Smooth muscle cell of the brain vasculature (primary cell): ENCODE results near the gene JAM2.

Experiments
- DNase-seq: peaks from one replicate; pipeline ENCODE4 v3.0.0-alpha.2; 2012; ENCODE audit warnings: low read depth, low spot score

Gene JAM2

GRCh38 chr21:25717491-25718147, 78.6 kb downstream of the JAM2 start:
- no peak for DNase-seq

GRCh38 chr21:25721987-25722386, 82.9 kb downstream of the JAM2 start:
- no peak for DNase-seq

- no peak for DNase-seq
Observed at GRCh38 chr21:25722631-25723030, 83.6 kb downstream of the JAM2 start.

GRCh38 chr21:25732091-25732760, 93.2 kb downstream of the JAM2 start:
- no peak for DNase-seq

- no peak for DNase-seq
Observed at GRCh38 chr21:25733859-25734653, 95.0 kb downstream of the JAM2 start.

GRCh38 chr21:25734654-25734903, 95.5 kb downstream of the JAM2 start:
- no peak for DNase-seq

- DNase-seq, result peak; percentile 95
Observed at GRCh38 chr21:25734904-25735645, 96.0 kb downstream of the JAM2 start, which contains the start of the genes ATP5PF and GABPA. ATP5PF (minus strand) TSS chr21:25734904; CDS start chr21:25729794, 5,110 bp downstream. GABPA (plus strand) TSS chr21:25734972; CDS start chr21:25741599, 6,627 bp downstream.

- DNase-seq, result peak; percentile 55
Observed at GRCh38 chr21:25735646-25736597, 96.9 kb downstream of the JAM2 start.

GRCh38 chr21:25737421-25737820, 98.4 kb downstream of the JAM2 start:
- DNase-seq, result no peak

- no peak for DNase-seq
Observed at GRCh38 chr21:25742900-25743299, 103.8 kb downstream of the JAM2 start.

GRCh38 chr21:25744854-25745253, 105.8 kb downstream of the JAM2 start:
- DNase-seq, result no peak

GRCh38 chr21:25750085-25750484, 111.0 kb downstream of the JAM2 start:
- DNase-seq, result no peak

GRCh38 chr21:25752416-25752815, 113.4 kb downstream of the JAM2 start:
- no peak for DNase-seq

GRCh38 chr21:25756190-25756932, 117.3 kb downstream of the JAM2 start:
- DNase-seq, result no peak

- no peak for DNase-seq
Observed at GRCh38 chr21:25757531-25757930, 118.5 kb downstream of the JAM2 start.

GRCh38 chr21:25759573-25759972, 120.5 kb downstream of the JAM2 start:
- DNase-seq, result no peak

- no peak for DNase-seq
Observed at GRCh38 chr21:25760061-25760460, 121.0 kb downstream of the JAM2 start.

- no peak for DNase-seq
Observed at GRCh38 chr21:25760677-25761076, 121.6 kb downstream of the JAM2 start.

- DNase-seq, result no peak
Observed at GRCh38 chr21:25764065-25764464, 125.0 kb downstream of the JAM2 start.
